GM18526 (cell line): Measurements from ENCODE around the gene SCRN2.

Experiments
- POLR2A ChIP-seq: IDR thresholded peaks from 3 replicates; pipeline ENCODE4 v1.6.1; 2011; ENCODE audit not compliant: insufficient read length; ENCODE audit errors: extremely low read depth

Gene SCRN2

GRCh38 chr17:47821424-47822391 lies 19.4 kb downstream of the SCRN2 start, which contains the start of gene OSBPL7:
TSS of gene OSBPL7 (minus strand) at chr17:47821794. CDS start at chr17:47820278, 1,516 bp downstream.
- peak; percentile 75 for TF ChIP-seq POLR2A

GRCh38 chr17:47821031-47821423 lies 20.0 kb downstream of the SCRN2 start:
- TF ChIP-seq POLR2A = no peak

GRCh38 chr17:47820033-47820789 lies 20.9 kb downstream of the SCRN2 start:
- TF ChIP-seq POLR2A = no peak

- TF ChIP-seq POLR2A = no peak
These were observed 21.6 kb downstream of the SCRN2 start for GRCh38 chr17:47819475-47819874.

GRCh38 chr17:47818002-47818695 lies 22.9 kb downstream of the SCRN2 start:
- TF ChIP-seq POLR2A = no peak

GRCh38 chr17:47816947-47817346 lies 24.1 kb downstream of the SCRN2 start:
- no peak for TF ChIP-seq POLR2A

GRCh38 chr17:47816111-47816735 lies 24.9 kb downstream of the SCRN2 start:
- TF ChIP-seq POLR2A = no peak

- no peak for TF ChIP-seq POLR2A
These were observed 25.8 kb downstream of the SCRN2 start for GRCh38 chr17:47815106-47815918.

GRCh38 chr17:47813512-47814031 lies 27.5 kb downstream of the SCRN2 start:
- TF ChIP-seq POLR2A = no peak

- no peak for TF ChIP-seq POLR2A
These were observed 28.0 kb downstream of the SCRN2 start for GRCh38 chr17:47813077-47813476.

- TF ChIP-seq POLR2A = no peak
These were observed 28.7 kb downstream of the SCRN2 start for GRCh38 chr17:47812146-47812920.

- no peak for TF ChIP-seq POLR2A
These were observed 29.4 kb downstream of the SCRN2 start for GRCh38 chr17:47811709-47812108.
